Epithelial cell of proximal tubule (primary cell): ENCODE measurements around the gene ECHDC3. TPM values are rescaled to one million over a fixed set of nuclear protein-coding genes. Genes with fewer than 3 reads are reported as not detected.

ENCODE experiments used
- DNase-seq: peaks from one replicate; pipeline ENCODE4 v3.0.0-alpha.2; 2011; ENCODE audit warnings: low read depth
- H3K4me3 ChIP-seq: 2 replicates; pipeline ENCODE4 v1.5.1; 2011; ENCODE audit warnings: low read depth, mild to moderate bottlenecking, low read length
- CTCF ChIP-seq: conservative IDR thresholded peaks from 2 replicates; pipeline ENCODE4 v1.5.1; 2012; ENCODE audit warnings: low read depth, mild to moderate bottlenecking, low read length
- total RNA-seq: library from RNA; depleted of rRNA; stranded (reverse); fragments of >200 nt; gene quantifications from 2 replicates; pipeline ENCODE4 v1.2.3, GENCODE V29; 2015

ECHDC3 gene
- total RNA-seq, 1 donor from 2014 or later: 20.2 TPM

DNA sequence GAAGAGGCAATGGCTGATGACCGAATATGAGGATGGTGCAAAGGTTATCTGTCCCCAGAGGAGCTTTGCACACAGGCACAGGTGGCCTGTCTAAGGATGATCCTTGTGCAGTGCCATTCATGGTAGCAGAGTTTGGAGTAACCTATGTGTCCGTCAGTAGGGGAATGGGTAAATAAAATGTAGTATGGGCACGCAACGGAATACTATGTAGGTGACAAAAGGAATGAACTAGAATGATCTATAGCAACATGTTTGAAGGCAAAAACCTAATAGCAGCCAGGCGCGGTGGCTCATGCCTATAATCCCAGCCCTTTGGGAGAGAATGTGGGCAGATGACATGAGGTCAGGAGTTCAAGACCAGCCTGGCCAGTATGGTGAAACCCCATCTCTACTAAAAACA, 41.6 kb upstream of the ECHDC3 start:
- H3K4me3 ChIP-seq: no peak overlapping the region
- DNase-seq: no peak
- TF ChIP-seq CTCF: no peak

- DNase-seq: no peak
- H3K4me3 ChIP-seq: no peak overlapping the region
- no peak for TF ChIP-seq CTCF
Measured at GRCh38 chr10:11701451-11702095, 40.6 kb upstream of the ECHDC3 start.

GRCh38 chr10:11702264-11702663, 39.9 kb upstream of the ECHDC3 start:
- no peak for TF ChIP-seq CTCF
- DNase-seq: no peak
- H3K4me3 ChIP-seq: no peak overlapping the region

- TF ChIP-seq CTCF: no peak
- DNase-seq: no peak
- no peak overlapping the region for H3K4me3 ChIP-seq
Measured at GRCh38 chr10:11704092-11704491, 38.1 kb upstream of the ECHDC3 start.

- TF ChIP-seq CTCF: no peak
- no peak for DNase-seq
- H3K4me3 ChIP-seq: no peak overlapping the region
Measured at GRCh38 chr10:11705722-11706121, 36.5 kb upstream of the ECHDC3 start.

- no peak for DNase-seq
- H3K4me3 ChIP-seq: no peak overlapping the region
- TF ChIP-seq CTCF: peak; percentile 34
Measured at GRCh38 chr10:11706895-11707567, 35.2 kb upstream of the ECHDC3 start.
